HEK293 (cell line): ENCODE measurements around the gene RGL3.
A peak's percentile ranks its signal among the peaks of the same experiment; 100 is the strongest.

ENCODE experiments used
- CTCF ChIA-PET: fragments of 350-600 bp; formaldehyde crosslinking; extraction: SDS; loops from one replicate; lab custom pipeline; 2021; ENCODE audit warnings: antibody characterized with exemption; lab: Yijun Ruan, JAX
- POLR2A ChIA-PET: fragments of 300-600 bp; formaldehyde crosslinking; extraction: SDS; loops from one replicate; lab custom pipeline; 2020; ENCODE audit warnings: antibody characterized with exemption, inconsistent platforms; lab: Yijun Ruan, JAX
- H3K27ac ChIP-seq: fragments of 200-500 bp; sonication (Bioruptor generic); 2 replicates; pipeline ENCODE4 v1.5.1; 2014; ENCODE audit warnings: low read depth, low read length, control low read depth, inconsistent platforms; ENCODE audit errors: extremely low read depth
- H3K36me3 ChIP-seq, 2 experiments: fragments of 200-500 bp in 1 of 2; sonication (Bioruptor generic) in 1 of 2; 1 replicate in 1 of 2; 2 replicates in 1 of 2; pipeline ENCODE4 v1.5.1; 2014 to 2017; ENCODE audit warnings: inconsistent platforms in 2 of 2, low read length in 2 of 2; ENCODE audit not compliant: control insufficient read depth in 2 of 2, insufficient read depth in 1 of 2
- H3K4me1 ChIP-seq: fragments of 200-500 bp; sonication (Bioruptor generic); 2 replicates; pipeline ENCODE4 v1.5.1; 2014; ENCODE audit warnings: mild to moderate bottlenecking, low read length, inconsistent platforms; ENCODE audit not compliant: control insufficient read depth, insufficient read depth
- H3K4me3 ChIP-seq: 2 replicates; pipeline ENCODE4 v1.5.1; 2011; ENCODE audit warnings: low read depth, mild to moderate bottlenecking, control low read depth, low read length, moderate library complexity
- H3K9me3 ChIP-seq: fragments of 200-500 bp; sonication (Bioruptor generic); 2 replicates; pipeline ENCODE4 v1.5.1; 2014; ENCODE audit warnings: low read depth, low read length, inconsistent platforms; ENCODE audit not compliant: control insufficient read depth, insufficient read depth
- BCL11B ChIP-seq: fragments of 450-650 bp; formaldehyde crosslinking; IDR thresholded peaks from 2 replicates; pipeline ENCODE4 v1.5.1; 2016; ENCODE audit warnings: low read depth, missing biosample characterization, missing genetic modification characterization
- GFI1B ChIP-seq: fragments of 450-650 bp; formaldehyde crosslinking; IDR thresholded peaks from 2 replicates; pipeline ENCODE4 v1.5.1; 2016; ENCODE audit warnings: missing biosample characterization, missing genetic modification characterization
- PRDM1 ChIP-seq: fragments of 450-650 bp; formaldehyde crosslinking; IDR thresholded peaks from 2 replicates; pipeline ENCODE4; 2016; ENCODE audit warnings: missing biosample characterization, missing genetic modification characterization
- REPIN1 ChIP-seq: fragments of 450-650 bp; formaldehyde crosslinking; IDR thresholded peaks from 2 replicates; pipeline ENCODE4 v1.5.1; 2017; ENCODE audit warnings: missing biosample characterization, missing genetic modification characterization, low read depth
- SCRT1 ChIP-seq: fragments of 450-650 bp; formaldehyde crosslinking; IDR thresholded peaks from 2 replicates; pipeline ENCODE4 v1.5.1; 2016; ENCODE audit warnings: missing biosample characterization, missing genetic modification characterization, borderline replicate concordance
- SCRT2 ChIP-seq: fragments of 450-650 bp; formaldehyde crosslinking; IDR thresholded peaks from 2 replicates; pipeline ENCODE4 v1.5.1; 2016; ENCODE audit warnings: missing biosample characterization, missing genetic modification characterization
- SETDB1 ChIP-seq: IDR thresholded peaks from one replicate; pipeline ENCODE4 v1.6.1; 2017; ENCODE audit warnings: mild to moderate bottlenecking, low read length, moderate library complexity, mixed read lengths; ENCODE audit not compliant: insufficient read length
- ZBTB21 ChIP-seq: fragments of 450-650 bp; formaldehyde crosslinking; IDR thresholded peaks from 2 replicates; pipeline ENCODE4 v1.5.1; 2017; ENCODE audit warnings: missing biosample characterization, missing genetic modification characterization
- ZBTB48 ChIP-seq: fragments of 450-650 bp; formaldehyde crosslinking; IDR thresholded peaks from 2 replicates; pipeline ENCODE4 v1.5.1; 2016; ENCODE audit warnings: missing biosample characterization, missing genetic modification characterization
- ZNF23 ChIP-seq: fragments of 450-650 bp; formaldehyde crosslinking; IDR thresholded peaks from 2 replicates; pipeline ENCODE4 v1.5.1; 2016; ENCODE audit warnings: missing biosample characterization, missing genetic modification characterization, borderline replicate concordance
- ZNF266 ChIP-seq: fragments of 450-650 bp; formaldehyde crosslinking; IDR thresholded peaks from 2 replicates; pipeline ENCODE4 v1.5.1; 2016; ENCODE audit warnings: missing biosample characterization, missing genetic modification characterization, low read depth
- ZNF449 ChIP-seq: fragments of 450-650 bp; formaldehyde crosslinking; IDR thresholded peaks from 2 replicates; pipeline ENCODE4 v1.5.1; 2017; ENCODE audit warnings: missing biosample characterization, mild to moderate bottlenecking, missing genetic modification characterization, moderate library complexity
- ZNF571 ChIP-seq: fragments of 450-650 bp; formaldehyde crosslinking; IDR thresholded peaks from 2 replicates; pipeline ENCODE4 v1.5.0; 2017; ENCODE audit warnings: missing biosample characterization, missing genetic modification characterization
- ZNF629 ChIP-seq: fragments of 450-650 bp; formaldehyde crosslinking; IDR thresholded peaks from 2 replicates; pipeline ENCODE4 v1.5.1; 2017; ENCODE audit warnings: missing biosample characterization, missing genetic modification characterization
- ZNF701 ChIP-seq: fragments of 450-650 bp; formaldehyde crosslinking; IDR thresholded peaks from 2 replicates; pipeline ENCODE4 v1.5.1; 2016; ENCODE audit warnings: missing biosample characterization, missing genetic modification characterization
- ZNF785 ChIP-seq: fragments of 450-650 bp; formaldehyde crosslinking; IDR thresholded peaks from 2 replicates; pipeline ENCODE4 v1.5.1; 2016; ENCODE audit warnings: missing biosample characterization, missing genetic modification characterization
- ZNF843 ChIP-seq: fragments of 450-650 bp; formaldehyde crosslinking; IDR thresholded peaks from 2 replicates; pipeline ENCODE4 v1.5.1; 2016; ENCODE audit warnings: missing biosample characterization, missing genetic modification characterization
- TF ChIP-seq, protein P1 (sequence below): fragments of 450-650 bp; formaldehyde crosslinking; IDR thresholded peaks from 2 replicates; pipeline ENCODE4 v1.5.1; 2016; ENCODE audit warnings: missing biosample characterization, missing genetic modification characterization
- TF ChIP-seq, protein P2 (sequence below): fragments of 450-650 bp; formaldehyde crosslinking; IDR thresholded peaks from 2 replicates; pipeline ENCODE4 v1.5.1; 2017; ENCODE audit warnings: missing biosample characterization, missing genetic modification characterization

The RGL3 gene

GRCh38 chr19:11444059-11444458 lies 24.9 kb upstream of the RGL3 start:
- Histone ChIP-seq H3K9me3 (no peaks in the 10 kb centered on the region), H3K27ac (no peak overlapping the region), H3K4me3 (no peak overlapping the region), H3K4me1 (no peaks in the 10 kb centered on the region), H3K36me3 (peaks cover 27 to 83% of the 10 kb centered on the region in 2 experiments; a peak in 2 of 3 replicates)
- no peak for TF ChIP-seq SETDB1
- no peak for TF ChIP-seq SCRT1 (tag by site-specific recombination)
- TF ChIP-seq REPIN1 (tag by site-specific recombination), result no peak
- TF ChIP-seq ZNF785 (tag by site-specific recombination), result no peak
- no peak for TF ChIP-seq GFI1B (tag by site-specific recombination)
- TF ChIP-seq ZNF449 (tag by site-specific recombination), result peak; percentile 67; the same call in 1 of the 2 replicates
- no peak for TF ChIP-seq ZNF571
- TF ChIP-seq ZNF23 (tag by site-specific recombination), result no peak
- peak; percentile 59 for TF ChIP-seq PRDM1 (tag by site-specific recombination)
- ChIA-PET POLR2A (interaction anchor here (0.6 to 2.5 kb wide), 4 partner anchors 60 to 120 kb away, joined by 3 to 14 read pairs (median 6); partner anchors contain the start of gene SWSAP1), CTCF (interaction anchor here (0.6 to 3.2 kb wide), 10 partner anchors 8 to 1127 kb away, joined by 3 to 36 read pairs (median 6); partner anchors contain the start of genes ODAD3 and PRKCSH)

- Histone ChIP-seq H3K36me3 (peaks cover 30 to 54% of the 10 kb centered on the region in 2 experiments; a peak in 2 of 3 replicates), H3K27ac (no peak overlapping the region), H3K9me3 (no peaks in the 10 kb centered on the region), H3K4me1 (0 out of 2 replicates have a peak, but pooled peaks cover 4% of the 10 kb centered on the region), H3K4me3 (no peak overlapping the region)
- POLR2A ChIA-PET, result no interaction called here
- CTCF ChIA-PET, result interaction anchor here (4.3 kb wide), 1 partner anchor 56 kb away, joined by 66 read pairs; the partner anchor contains the start of gene EPOR
- TF ChIP-seq, protein P1, sequence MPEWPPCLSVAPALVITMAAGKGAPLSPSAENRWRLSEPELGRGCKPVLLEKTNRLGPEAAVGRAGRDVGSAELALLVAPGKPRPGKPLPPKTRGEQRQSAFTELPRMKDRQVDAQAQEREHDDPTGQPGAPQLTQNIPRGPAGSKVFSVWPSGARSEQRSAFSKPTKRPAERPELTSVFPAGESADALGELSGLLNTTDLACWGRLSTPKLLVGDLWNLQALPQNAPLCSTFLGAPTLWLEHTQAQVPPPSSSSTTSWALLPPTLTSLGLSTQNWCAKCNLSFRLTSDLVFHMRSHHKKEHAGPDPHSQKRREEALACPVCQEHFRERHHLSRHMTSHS, result no peak
- TF ChIP-seq ZBTB21 (tag by site-specific recombination) (no peak), BCL11B (no peak), ZBTB48 (tag by site-specific recombination) (no peak), SCRT2 (tag by site-specific recombination) (no peak), ZNF266 (tag by site-specific recombination) (no peak), ZNF701 (tag by site-specific recombination) (no peak), ZNF843 (no peak), PRDM1 (tag by site-specific recombination) (no peak), ZNF629 (no peak)
- TF ChIP-seq, protein P2, sequence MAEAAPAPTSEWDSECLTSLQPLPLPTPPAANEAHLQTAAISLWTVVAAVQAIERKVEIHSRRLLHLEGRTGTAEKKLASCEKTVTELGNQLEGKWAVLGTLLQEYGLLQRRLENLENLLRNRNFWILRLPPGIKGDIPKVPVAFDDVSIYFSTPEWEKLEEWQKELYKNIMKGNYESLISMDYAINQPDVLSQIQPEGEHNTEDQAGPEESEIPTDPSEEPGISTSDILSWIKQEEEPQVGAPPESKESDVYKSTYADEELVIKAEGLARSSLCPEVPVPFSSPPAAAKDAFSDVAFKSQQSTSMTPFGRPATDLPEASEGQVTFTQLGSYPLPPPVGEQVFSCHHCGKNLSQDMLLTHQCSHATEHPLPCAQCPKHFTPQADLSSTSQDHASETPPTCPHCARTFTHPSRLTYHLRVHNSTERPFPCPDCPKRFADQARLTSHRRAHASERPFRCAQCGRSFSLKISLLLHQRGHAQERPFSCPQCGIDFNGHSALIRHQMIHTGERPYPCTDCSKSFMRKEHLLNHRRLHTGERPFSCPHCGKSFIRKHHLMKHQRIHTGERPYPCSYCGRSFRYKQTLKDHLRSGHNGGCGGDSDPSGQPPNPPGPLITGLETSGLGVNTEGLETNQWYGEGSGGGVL (tag by site-specific recombination), result no peak
- TF ChIP-seq, all 188 proteins: peak for 0
Observed at GRCh38 chr19:11437955-11438354, 18.8 kb upstream of the RGL3 start.
